Mammary epithelial cell (primary cell): ENCODE measurements around the gene EIF4ENIF1.
"Not testable (repeated sequence)": the region's sequence is repeated elsewhere in the genome, so short reads cannot be mapped to it uniquely, and the experiment has no call there.

Experiments
- EZH2 ChIP-seq: IDR thresholded peaks from 2 replicates; pipeline ENCODE4 v1.6.1; 2012; ENCODE audit warnings: low read length, inconsistent platforms, borderline replicate concordance
- TF ChIP-seq, protein P1 (sequence below), 2 donors: IDR thresholded peaks in 1 of 2; conservative IDR thresholded peaks in 1 of 2; 2 replicates each; pipeline ENCODE4 v1.5.1; 2011 to 2012; ENCODE audit warnings: inconsistent platforms in 2 of 2, low read length in 2 of 2, mild to moderate bottlenecking in 2 of 2, control low read depth in 1 of 2, low read depth in 1 of 2; ENCODE audit not compliant: insufficient read depth in 1 of 2; ENCODE audit errors: extremely low read depth in 1 of 2

DNA sequence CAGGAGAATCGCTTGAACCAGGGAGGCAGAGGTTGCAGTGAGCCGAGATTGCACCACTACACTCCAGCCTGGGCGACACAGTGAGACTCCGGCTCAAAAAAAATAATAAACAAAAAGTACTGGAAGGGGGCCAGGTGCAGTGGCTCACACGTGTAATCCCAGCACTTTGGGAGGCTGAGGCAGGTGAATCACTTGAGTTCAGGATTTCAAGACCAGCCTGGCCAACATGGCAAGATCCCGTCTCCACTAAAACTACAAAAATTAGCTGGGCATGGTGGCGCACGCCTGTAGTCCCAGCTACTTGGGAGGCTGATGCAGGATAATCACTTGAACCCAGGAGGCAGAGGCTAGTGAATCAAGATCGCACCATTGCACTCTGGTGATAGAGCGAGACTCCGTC is 3.3 kb downstream of the EIF4ENIF1 start:
- TF ChIP-seq, protein P1, sequence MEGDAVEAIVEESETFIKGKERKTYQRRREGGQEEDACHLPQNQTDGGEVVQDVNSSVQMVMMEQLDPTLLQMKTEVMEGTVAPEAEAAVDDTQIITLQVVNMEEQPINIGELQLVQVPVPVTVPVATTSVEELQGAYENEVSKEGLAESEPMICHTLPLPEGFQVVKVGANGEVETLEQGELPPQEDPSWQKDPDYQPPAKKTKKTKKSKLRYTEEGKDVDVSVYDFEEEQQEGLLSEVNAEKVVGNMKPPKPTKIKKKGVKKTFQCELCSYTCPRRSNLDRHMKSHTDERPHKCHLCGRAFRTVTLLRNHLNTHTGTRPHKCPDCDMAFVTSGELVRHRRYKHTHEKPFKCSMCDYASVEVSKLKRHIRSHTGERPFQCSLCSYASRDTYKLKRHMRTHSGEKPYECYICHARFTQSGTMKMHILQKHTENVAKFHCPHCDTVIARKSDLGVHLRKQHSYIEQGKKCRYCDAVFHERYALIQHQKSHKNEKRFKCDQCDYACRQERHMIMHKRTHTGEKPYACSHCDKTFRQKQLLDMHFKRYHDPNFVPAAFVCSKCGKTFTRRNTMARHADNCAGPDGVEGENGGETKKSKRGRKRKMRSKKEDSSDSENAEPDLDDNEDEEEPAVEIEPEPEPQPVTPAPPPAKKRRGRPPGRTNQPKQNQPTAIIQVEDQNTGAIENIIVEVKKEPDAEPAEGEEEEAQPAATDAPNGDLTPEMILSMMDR (conservative IDR thresholded peaks at IDR 0.05 in 1 of 2, IDR thresholded peaks at IDR 0.05 in 1 of 2; ENCODE audit: extremely low read depth in 1 of 2, insufficient read depth in 1 of 2, low read depth in 1 of 2, low read length in 2 of 2): not testable (repeated sequence)
- not testable (repeated sequence) for TF ChIP-seq EZH2
